Measurements from ENCODE around the gene TNFRSF19. TPM values are rescaled to one million over a fixed set of nuclear protein-coding genes. Genes with fewer than 3 reads are reported as not detected.

Gene TNFRSF19
- total and polyA plus RNA-seq, 2 of the 13 experiments (the other 11 are each of a cell fraction or from before 2014, with no cell fraction given), result 75.3 to 77.7 TPM

DNA sequence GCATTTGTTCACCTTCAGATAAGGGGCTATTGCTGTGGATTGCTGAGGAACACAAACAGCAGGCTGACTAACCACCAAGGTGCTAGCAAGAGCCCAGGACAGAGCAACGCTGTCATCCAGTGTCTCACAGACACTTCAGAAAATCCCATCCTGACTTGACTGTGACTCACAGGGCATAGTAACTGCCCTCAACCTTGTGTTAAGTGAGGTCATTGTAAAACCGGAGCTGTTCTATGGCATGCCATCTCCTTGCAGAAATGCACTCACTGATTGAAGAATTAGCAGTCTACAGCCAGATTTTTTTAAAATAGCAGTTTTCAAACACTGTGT lies 51.1 kb downstream of the TNFRSF19 start:
- peak overlapping the region; percentile 26 for H3K27ac ChIP-seq (ENCODE audit: extremely low read length, insufficient read depth, low read length)
- intact Hi-C loops (cut with micrococcal nuclease; ENCODE audit: unreplicated experiment), result no loop called here
- peaks cover 17 to 67% of the 10 kb centered on the region in 2 experiments for H3K36me3 ChIP-seq (replicated peaks in 1 of 2; ENCODE audit: control insufficient read depth in 1 of 2, insufficient read depth in 2 of 2, low read length in 2 of 2)
- WGBS (ENCODE audit: low lambda C conversion rate), result 59% methylated on average over 2 of the region's 2 CpGs
- ATAC-seq (peak; percentile 66), DNase-seq (ENCODE audit: low spot score) (peak; percentile 20), FAIRE-seq (no peak)
- no peak overlapping the region for H3K9ac ChIP-seq (ENCODE audit: insufficient read depth, low read depth, low read length)
- in situ Hi-C loops (cut with HindIII; ENCODE audit: extremely low pct_ligation_motif_present, low pct_unique_long_range_greater_than_20kb), result no loop called here
- no TSS peak for BruUV-seq (replicated peaks)
- H3K4me3 ChIP-seq (replicated peaks in 1 of 3; ENCODE audit: insufficient read depth in 1 of 3, low read depth in 2 of 3, low read length in 3 of 3), result no peak overlapping the region
- peaks cover 54% of the 10 kb centered on the region for H3K79me2 ChIP-seq (ENCODE audit: insufficient read depth, low read length)
- ChIA-PET CTCF (ENCODE audit: low intra/inter-chr PET ratio, low total read pairs) (no interaction called here), POLR2A (interaction anchor here (2.8 kb wide), 1 partner anchor 33 kb away, joined by 11 read pairs; no protein-coding TSS in a partner anchor)
- H3K27me3 ChIP-seq (ENCODE audit: control insufficient read depth in 1 of 2, insufficient read depth in 2 of 2, low read length in 2 of 2), result no peaks in the 10 kb centered on the region
- no peak overlapping the region for H2AFZ ChIP-seq (ENCODE audit: low read length)
- H3K4me1 ChIP-seq (ENCODE audit: insufficient read depth, low read length), result peaks cover 57% of the 10 kb centered on the region
- H3K4me2 ChIP-seq (ENCODE audit: low read depth, low read length), result no peak overlapping the region
- TF ChIP-seq, protein P1, sequence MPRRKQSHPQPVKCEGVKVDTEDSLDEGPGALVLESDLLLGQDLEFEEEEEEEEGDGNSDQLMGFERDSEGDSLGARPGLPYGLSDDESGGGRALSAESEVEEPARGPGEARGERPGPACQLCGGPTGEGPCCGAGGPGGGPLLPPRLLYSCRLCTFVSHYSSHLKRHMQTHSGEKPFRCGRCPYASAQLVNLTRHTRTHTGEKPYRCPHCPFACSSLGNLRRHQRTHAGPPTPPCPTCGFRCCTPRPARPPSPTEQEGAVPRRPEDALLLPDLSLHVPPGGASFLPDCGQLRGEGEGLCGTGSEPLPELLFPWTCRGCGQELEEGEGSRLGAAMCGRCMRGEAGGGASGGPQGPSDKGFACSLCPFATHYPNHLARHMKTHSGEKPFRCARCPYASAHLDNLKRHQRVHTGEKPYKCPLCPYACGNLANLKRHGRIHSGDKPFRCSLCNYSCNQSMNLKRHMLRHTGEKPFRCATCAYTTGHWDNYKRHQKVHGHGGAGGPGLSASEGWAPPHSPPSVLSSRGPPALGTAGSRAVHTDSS (CRISPR knock-in tag; conservative IDR thresholded peaks at IDR 0.05), result no peak
- TF ChIP-seq FOSL2 (CRISPR knock-in tag; IDR thresholded peaks at IDR 0.05), result peak; percentile 49
- TF ChIP-seq CREB1 (IDR thresholded peaks at IDR 0.05), result no peak
- TF ChIP-seq CREB1 (CRISPR knock-in tag; IDR thresholded peaks at IDR 0.05), result peak; percentile 27; the same call in 1 of the 2 replicates
- no peaks in the 10 kb centered on the region for H3K9me3 ChIP-seq (ENCODE audit: low read length)
- H4K20me1 ChIP-seq (ENCODE audit: insufficient read depth, low read length), result no peaks in the 10 kb centered on the region

DNA sequence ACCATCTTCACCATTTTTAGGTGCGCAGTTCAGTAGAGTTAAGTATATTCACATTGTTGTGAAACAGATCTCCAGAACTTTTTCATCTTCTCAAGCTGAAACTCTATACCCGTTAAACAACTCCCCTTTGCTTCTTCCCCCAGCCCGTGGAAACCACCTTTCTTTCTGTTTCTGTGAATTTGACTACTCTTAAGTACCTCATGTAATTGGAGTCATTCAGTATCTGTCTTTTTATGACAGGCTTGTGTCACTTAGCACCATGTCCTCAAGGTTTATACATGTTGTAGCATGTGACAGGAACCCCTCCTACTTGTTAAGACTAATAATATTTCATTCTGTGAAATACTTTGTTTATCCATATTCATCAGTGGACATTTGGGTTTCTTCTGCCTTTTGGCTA lies 52.8 kb downstream of the TNFRSF19 start:
- intact Hi-C loops (cut with micrococcal nuclease; ENCODE audit: unreplicated experiment), result no loop called here
- Histone ChIP-seq H4K20me1 (ENCODE audit: insufficient read depth, low read length) (no peaks in the 10 kb centered on the region), H3K4me3 (replicated peaks in 1 of 3; ENCODE audit: insufficient read depth in 1 of 3, low read depth in 2 of 3, low read length in 3 of 3) (no peak overlapping the region), H3K9me3 (ENCODE audit: low read length) (no peaks in the 10 kb centered on the region), H3K36me3 (replicated peaks in 1 of 2; ENCODE audit: control insufficient read depth in 1 of 2, insufficient read depth in 2 of 2, low read length in 2 of 2) (peaks cover 15 to 66% of the 10 kb centered on the region in 2 experiments), H3K79me2 (ENCODE audit: insufficient read depth, low read length) (peaks cover 40% of the 10 kb centered on the region), H3K27ac (ENCODE audit: extremely low read length, insufficient read depth, low read length) (no peak overlapping the region), H3K4me2 (ENCODE audit: low read depth, low read length) (no peak overlapping the region), H3K27me3 (ENCODE audit: control insufficient read depth in 1 of 2, insufficient read depth in 2 of 2, low read length in 2 of 2) (no peaks in the 10 kb centered on the region), H2AFZ (ENCODE audit: low read length) (no peak overlapping the region), H3K9ac (ENCODE audit: insufficient read depth, low read depth, low read length) (no peak overlapping the region), H3K4me1 (ENCODE audit: insufficient read depth, low read length) (peaks cover 57% of the 10 kb centered on the region)
- CTCF ChIA-PET (ENCODE audit: low intra/inter-chr PET ratio, low total read pairs), result no interaction called here
- in situ Hi-C loops (cut with HindIII; ENCODE audit: extremely low pct_ligation_motif_present, low pct_unique_long_range_greater_than_20kb), result no loop called here
- BruUV-seq (replicated peaks), result no TSS peak
- TF ChIP-seq ZNF878 (CRISPR knock-in tag; IDR thresholded peaks at IDR 0.05) (no peak), SRF (IDR thresholded peaks at IDR 0.05; ENCODE audit: low read depth, low read length) (no peak), ASH2L (IDR thresholded peaks at IDR 0.05; ENCODE audit: insufficient read length, low read depth, low read length) (no peak), POGZ (CRISPR knock-in tag; IDR thresholded peaks at IDR 0.05) (no peak), ZNF674 (CRISPR knock-in tag; IDR thresholded peaks at IDR 0.05; ENCODE audit: low read depth) (no peak), ZNF792 (CRISPR knock-in tag; IDR thresholded peaks at IDR 0.05) (no peak)
- TF ChIP-seq, protein P2, sequence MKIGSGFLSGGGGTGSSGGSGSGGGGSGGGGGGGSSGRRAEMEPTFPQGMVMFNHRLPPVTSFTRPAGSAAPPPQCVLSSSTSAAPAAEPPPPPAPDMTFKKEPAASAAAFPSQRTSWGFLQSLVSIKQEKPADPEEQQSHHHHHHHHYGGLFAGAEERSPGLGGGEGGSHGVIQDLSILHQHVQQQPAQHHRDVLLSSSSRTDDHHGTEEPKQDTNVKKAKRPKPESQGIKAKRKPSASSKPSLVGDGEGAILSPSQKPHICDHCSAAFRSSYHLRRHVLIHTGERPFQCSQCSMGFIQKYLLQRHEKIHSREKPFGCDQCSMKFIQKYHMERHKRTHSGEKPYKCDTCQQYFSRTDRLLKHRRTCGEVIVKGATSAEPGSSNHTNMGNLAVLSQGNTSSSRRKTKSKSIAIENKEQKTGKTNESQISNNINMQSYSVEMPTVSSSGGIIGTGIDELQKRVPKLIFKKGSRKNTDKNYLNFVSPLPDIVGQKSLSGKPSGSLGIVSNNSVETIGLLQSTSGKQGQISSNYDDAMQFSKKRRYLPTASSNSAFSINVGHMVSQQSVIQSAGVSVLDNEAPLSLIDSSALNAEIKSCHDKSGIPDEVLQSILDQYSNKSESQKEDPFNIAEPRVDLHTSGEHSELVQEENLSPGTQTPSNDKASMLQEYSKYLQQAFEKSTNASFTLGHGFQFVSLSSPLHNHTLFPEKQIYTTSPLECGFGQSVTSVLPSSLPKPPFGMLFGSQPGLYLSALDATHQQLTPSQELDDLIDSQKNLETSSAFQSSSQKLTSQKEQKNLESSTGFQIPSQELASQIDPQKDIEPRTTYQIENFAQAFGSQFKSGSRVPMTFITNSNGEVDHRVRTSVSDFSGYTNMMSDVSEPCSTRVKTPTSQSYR (CRISPR knock-in tag; IDR thresholded peaks at IDR 0.05; ENCODE audit: borderline replicate concordance), result no peak
- TF ChIP-seq, protein P3, sequence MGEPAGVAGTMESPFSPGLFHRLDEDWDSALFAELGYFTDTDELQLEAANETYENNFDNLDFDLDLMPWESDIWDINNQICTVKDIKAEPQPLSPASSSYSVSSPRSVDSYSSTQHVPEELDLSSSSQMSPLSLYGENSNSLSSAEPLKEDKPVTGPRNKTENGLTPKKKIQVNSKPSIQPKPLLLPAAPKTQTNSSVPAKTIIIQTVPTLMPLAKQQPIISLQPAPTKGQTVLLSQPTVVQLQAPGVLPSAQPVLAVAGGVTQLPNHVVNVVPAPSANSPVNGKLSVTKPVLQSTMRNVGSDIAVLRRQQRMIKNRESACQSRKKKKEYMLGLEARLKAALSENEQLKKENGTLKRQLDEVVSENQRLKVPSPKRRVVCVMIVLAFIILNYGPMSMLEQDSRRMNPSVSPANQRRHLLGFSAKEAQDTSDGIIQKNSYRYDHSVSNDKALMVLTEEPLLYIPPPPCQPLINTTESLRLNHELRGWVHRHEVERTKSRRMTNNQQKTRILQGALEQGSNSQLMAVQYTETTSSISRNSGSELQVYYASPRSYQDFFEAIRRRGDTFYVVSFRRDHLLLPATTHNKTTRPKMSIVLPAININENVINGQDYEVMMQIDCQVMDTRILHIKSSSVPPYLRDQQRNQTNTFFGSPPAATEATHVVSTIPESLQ (CRISPR knock-in tag; conservative IDR thresholded peaks at IDR 0.05), result no peak
- POLR2A ChIA-PET, result interaction anchor here (2.8 kb wide), 1 partner anchor 31 kb away, joined by 11 read pairs; no protein-coding TSS in a partner anchor
- WGBS (ENCODE audit: low lambda C conversion rate), result 94% methylated on average over 3 of the region's 3 CpGs
- DNase-seq (ENCODE audit: low spot score), result no peak
- FAIRE-seq, result no peak
- ATAC-seq, result no peak
